Liver (tissue), 9 donors: ENCODE results near the gene NTNG1. TPM values are rescaled to one million over a fixed set of nuclear protein-coding genes. Genes with fewer than 3 reads are reported as not detected.

Source experiments
- DNase-seq: peaks from one replicate; pipeline ENCODE4 v3.0.0-alpha.2; 2017; ENCODE audit warnings: low spot score
- H3K27ac ChIP-seq, 2 donors: one replicate each; pipeline ENCODE4 v1.7.0; 2013; ENCODE audit warnings: inconsistent platforms in 2 of 2, low read length in 2 of 2, control low read depth in 1 of 2, low read depth in 1 of 2, mild to moderate bottlenecking in 1 of 2
- H3K27me3 ChIP-seq, 4 donors: one replicate each; pipeline versions ENCODE4 v1.6.1 to v1.7.0; 2013; ENCODE audit warnings: low read length in 3 of 4, inconsistent platforms in 1 of 4, mild to moderate bottlenecking in 1 of 4, moderate library complexity in 1 of 4; ENCODE audit not compliant: control insufficient read depth in 4 of 4, insufficient read depth in 4 of 4
- H3K36me3 ChIP-seq, 4 donors: one replicate each; pipeline versions ENCODE4 v1.6.1 to v1.7.0; 2013; ENCODE audit warnings: low read length in 3 of 4, mild to moderate bottlenecking in 3 of 4, low read depth in 1 of 4, moderate library complexity in 1 of 4; ENCODE audit not compliant: control insufficient read depth in 4 of 4, insufficient read depth in 3 of 4
- H3K4me1 ChIP-seq, 4 donors: one replicate each; pipeline versions ENCODE4 v1.6.1 to v1.7.0; 2013; ENCODE audit warnings: low read length in 3 of 4, mild to moderate bottlenecking in 3 of 4, moderate library complexity in 1 of 4; ENCODE audit not compliant: control insufficient read depth in 4 of 4, insufficient read depth in 4 of 4
- H3K4me3 ChIP-seq, 3 donors: one replicate each; pipeline versions ENCODE4 v1.6.1 to v1.7.0; 2013; ENCODE audit warnings: low read length in 3 of 3, control low read depth in 1 of 3, low read depth in 1 of 3, mild to moderate bottlenecking in 1 of 3
- H3K9ac ChIP-seq, 2 donors: one replicate each; pipeline ENCODE4 v1.7.0; 2013; ENCODE audit warnings: low read length in 2 of 2, mild to moderate bottlenecking in 2 of 2, moderate library complexity in 2 of 2, control low read depth in 1 of 2, low read depth in 1 of 2
- H3K9me3 ChIP-seq, 4 donors: one replicate each; pipeline versions ENCODE4 v1.6.1 to v1.7.0; 2013; ENCODE audit warnings: low read length in 3 of 4; ENCODE audit not compliant: control insufficient read depth in 4 of 4
- CTCF ChIP-seq: fragments of 150-350 bp; IDR thresholded peaks from 2 replicates; pipeline ENCODE4 v1.5.1; 2017; ENCODE audit warnings: improper control_type of control experiment, low read depth, low read length; ENCODE audit not compliant: missing input control
- FOXA1 ChIP-seq: IDR thresholded peaks from 2 replicates; pipeline ENCODE4 v1.6.1; 2016; ENCODE audit warnings: antibody characterized with exemption
- FOXA2 ChIP-seq: IDR thresholded peaks from 2 replicates; pipeline ENCODE4 v1.6.1; 2016; ENCODE audit warnings: antibody characterized with exemption
- GABPA ChIP-seq, 2 donors: IDR thresholded peaks in 1 of 2; conservative IDR thresholded peaks in 1 of 2; 2 replicates each; pipeline ENCODE4 v1.6.1; 2016; ENCODE audit warnings: antibody characterized with exemption in 2 of 2, mild to moderate bottlenecking in 1 of 2, moderate library complexity in 1 of 2
- HNF4A ChIP-seq, 2 donors: conservative IDR thresholded peaks; 2 replicates each; pipeline ENCODE4 v1.6.1; 2016; ENCODE audit warnings: antibody characterized with exemption in 2 of 2, mild to moderate bottlenecking in 2 of 2
- JUND ChIP-seq, 2 donors: IDR thresholded peaks; 2 replicates each; pipeline ENCODE4 v1.6.1; 2016; ENCODE audit warnings: antibody characterized with exemption in 2 of 2
- MAX ChIP-seq: IDR thresholded peaks from 2 replicates; pipeline ENCODE4 v1.6.1; 2016; ENCODE audit warnings: antibody characterized with exemption
- NR2F2 ChIP-seq: IDR thresholded peaks from 2 replicates; pipeline ENCODE4 v1.6.1; 2016; ENCODE audit warnings: antibody characterized with exemption
- RAD21 ChIP-seq, 2 donors: IDR thresholded peaks; 2 replicates each; pipeline ENCODE4 v1.6.1; 2016; ENCODE audit warnings: antibody characterized with exemption in 2 of 2, mild to moderate bottlenecking in 2 of 2
- REST ChIP-seq: IDR thresholded peaks from 2 replicates; pipeline ENCODE4 v1.6.1; 2016; ENCODE audit warnings: antibody characterized with exemption, mild to moderate bottlenecking
- SP1 ChIP-seq: IDR thresholded peaks from 2 replicates; pipeline ENCODE4 v1.6.1; 2018; ENCODE audit warnings: antibody characterized with exemption, mild to moderate bottlenecking
- TAF1 ChIP-seq: conservative IDR thresholded peaks from 2 replicates; pipeline ENCODE4 v1.6.1; 2016; ENCODE audit warnings: antibody characterized with exemption, mild to moderate bottlenecking
- YY1 ChIP-seq: IDR thresholded peaks from 2 replicates; pipeline ENCODE4 v1.6.1; 2016; ENCODE audit warnings: antibody characterized with exemption, mild to moderate bottlenecking
- ZBTB33 ChIP-seq: IDR thresholded peaks from 2 replicates; pipeline ENCODE4 v1.6.1; 2016; ENCODE audit warnings: antibody characterized with exemption
- WGBS: extraction: QIAGEN DNeasy Blood & Tissue Kit; methylation state at CpG from one replicate; pipeline ENCODE4 v1.1.7; 2013; 5-methylcytosine and 5-hydroxymethylcytosine counted together
- polyA plus RNA-seq, 2 donors: library from polyadenylated mRNA; stranded (reverse) in 1 of 2; unstranded in 1 of 2; fragments of 200-250 nt in 1 of 2; fragments of >200 nt in 1 of 2; fragmentation: Nextera tagmentation in 1 of 2; extraction: Ambion mirVana in 1 of 2; gene quantifications; one replicate each; pipeline versions ENCODE4 v1.2.1 to v1.2.3, GENCODE V29; 2013 to 2015
- total RNA-seq, 2 donors: library from RNA; depleted of rRNA; stranded (reverse); fragments of >200 nt; gene quantifications; one replicate each; pipeline ENCODE4 v1.2.3, GENCODE V29; 2014
- donor health status: healthy.
- donor health status: healthy.
- donor health status: healthy.
- donor health status: healthy.
- donor health status: healthy.

Gene NTNG1
- total and polyA plus RNA-seq, 4 donors: under 0.01 TPM; not detected in 2

GRCh38 chr1:107473065-107473464 is 332.2 kb downstream of the NTNG1 start (continued):
- TF ChIP-seq SP1 (no peak), TAF1 (no peak), FOXA2 (no peak)

- no peak overlapping the region for H3K9ac ChIP-seq
- no peaks in the 10 kb centered on the region for H3K4me1 ChIP-seq
- no peak overlapping the region for H3K4me3 ChIP-seq
- 62% methylated on average over 1 of the region's 1 CpG for WGBS
- DNase-seq: no peak
- no peaks in the 10 kb centered on the region for H3K9me3 ChIP-seq
- TF ChIP-seq NR2F2 (no peak), REST (no peak), CTCF (no peak), FOXA1 (no peak), ZBTB33 (no peak), HNF4A (conservative IDR thresholded peaks at IDR 0.05) (no peak), YY1 (no peak), JUND (IDR thresholded peaks at IDR 0.05) (no peak), SP1 (no peak), MAX (no peak), GABPA (IDR thresholded peaks at IDR 0.05 in 1 of 2, conservative IDR thresholded peaks at IDR 0.05 in 1 of 2) (no peak), RAD21 (IDR thresholded peaks at IDR 0.05) (no peak), TAF1 (no peak)
- H3K36me3 ChIP-seq: no peaks in the 10 kb centered on the region
- no peak overlapping the region for H3K27ac ChIP-seq
- peaks cover 0 to 3% (median 0%) of the 10 kb centered on the region in 4 donors for H3K27me3 ChIP-seq
Observed at GRCh38 chr1:107474877-107475612, 334.2 kb downstream of the NTNG1 start.
